Mononuclear cell (primary cell): ENCODE data around the gene TTC3. TPM values are rescaled to one million over a fixed set of nuclear protein-coding genes. Genes with fewer than 3 reads are reported as not detected.
"Not testable (repeated sequence)": the region's sequence is repeated elsewhere in the genome, so short reads cannot be mapped to it uniquely, and the experiment has no call there.

ENCODE experiments used
- H3K27me3 ChIP-seq: 2 replicates; pipeline ENCODE4 v1.6.0; 2011; ENCODE audit warnings: low read length, control low read depth; ENCODE audit not compliant: insufficient read depth
- H3K4me1 ChIP-seq: 2 replicates; pipeline ENCODE4 v1.5.1; 2011; ENCODE audit warnings: mild to moderate bottlenecking, low read length, control low read depth; ENCODE audit not compliant: insufficient read depth
- H3K4me3 ChIP-seq: 2 replicates; pipeline ENCODE4 v1.5.1; 2011; ENCODE audit warnings: mild to moderate bottlenecking, low read length, moderate library complexity
- H3K9me3 ChIP-seq: 2 replicates; pipeline ENCODE4 v1.5.1; 2011; ENCODE audit warnings: low read depth, mild to moderate bottlenecking, control low read depth, low read length
- total RNA-seq: library from RNA; depleted of rRNA; stranded (reverse); fragments of >200 nt; gene quantifications from one replicate; pipeline ENCODE4 v1.2.3, GENCODE V29; 2012

The TTC3 gene
- total RNA-seq, 1 donor, result 165 TPM

DNA sequence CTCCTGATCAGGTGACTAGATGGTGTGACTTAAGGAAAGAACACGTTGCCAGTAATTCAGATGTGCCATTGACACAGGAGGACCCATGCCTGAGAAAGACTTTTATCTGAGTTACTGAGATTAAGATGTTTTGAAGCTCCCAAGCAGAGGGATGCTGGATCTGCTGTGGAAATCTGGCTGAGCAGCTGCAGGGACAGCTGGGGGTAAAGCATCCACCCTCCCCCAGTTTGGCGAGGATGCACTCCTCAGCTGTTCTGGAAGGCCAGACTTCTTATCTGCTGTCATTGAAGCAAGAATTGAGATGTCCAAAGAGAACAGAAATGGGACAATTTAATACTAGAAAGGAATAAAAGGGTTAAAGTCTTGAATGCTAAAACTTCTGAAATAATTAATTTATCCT, 25.7 kb downstream of the TTC3 start:
- Histone ChIP-seq H3K4me3 (no peak overlapping the region), H3K9me3 (no peaks in the 10 kb centered on the region), H3K4me1 (no peaks in the 10 kb centered on the region), H3K27me3 (no peaks in the 10 kb centered on the region)

DNA sequence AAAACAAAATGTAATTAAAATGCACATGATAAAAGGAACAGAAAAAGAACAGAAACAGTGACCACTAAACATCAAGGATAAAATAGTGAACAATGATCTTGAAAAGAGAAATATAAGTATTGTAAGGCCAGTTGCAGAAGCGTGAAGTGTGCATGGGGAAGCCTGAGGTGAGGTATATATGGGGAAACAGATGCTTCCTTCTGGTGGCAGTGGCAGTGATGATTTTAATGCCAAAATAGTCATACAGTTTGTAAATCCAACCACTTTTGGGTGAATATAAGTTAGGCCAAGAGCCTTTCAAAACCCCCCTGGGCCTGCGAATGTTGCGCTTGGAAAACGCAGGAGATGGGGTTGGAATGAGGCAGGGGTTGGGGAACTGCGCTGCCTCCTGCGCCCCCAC, 27.3 kb downstream of the TTC3 start:
- H3K27me3 ChIP-seq, result no peaks in the 10 kb centered on the region
- no peaks in the 10 kb centered on the region for H3K4me1 ChIP-seq
- H3K4me3 ChIP-seq, result no peak overlapping the region
- no peaks in the 10 kb centered on the region for H3K9me3 ChIP-seq

DNA sequence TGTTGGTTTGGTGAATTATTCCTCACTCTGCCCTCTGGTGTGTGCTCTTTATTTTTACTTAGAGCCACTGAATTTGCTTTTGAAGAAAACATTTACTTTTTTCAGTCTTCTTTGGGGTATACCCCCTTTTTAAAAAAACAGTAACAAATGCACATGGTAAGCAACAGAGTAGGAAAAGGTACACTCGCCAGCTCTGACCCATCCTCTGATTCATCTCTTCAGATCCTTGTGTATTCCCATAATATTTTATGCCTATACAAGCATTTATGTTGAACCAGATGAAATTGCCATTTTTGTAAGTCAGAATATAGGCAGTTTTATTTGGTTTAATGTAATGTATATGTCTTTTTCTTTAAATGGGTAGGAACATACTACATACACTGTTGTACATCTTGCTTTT, 28.3 kb downstream of the TTC3 start:
- Histone ChIP-seq H3K27me3 (no peaks in the 10 kb centered on the region), H3K4me1 (no peaks in the 10 kb centered on the region)

DNA sequence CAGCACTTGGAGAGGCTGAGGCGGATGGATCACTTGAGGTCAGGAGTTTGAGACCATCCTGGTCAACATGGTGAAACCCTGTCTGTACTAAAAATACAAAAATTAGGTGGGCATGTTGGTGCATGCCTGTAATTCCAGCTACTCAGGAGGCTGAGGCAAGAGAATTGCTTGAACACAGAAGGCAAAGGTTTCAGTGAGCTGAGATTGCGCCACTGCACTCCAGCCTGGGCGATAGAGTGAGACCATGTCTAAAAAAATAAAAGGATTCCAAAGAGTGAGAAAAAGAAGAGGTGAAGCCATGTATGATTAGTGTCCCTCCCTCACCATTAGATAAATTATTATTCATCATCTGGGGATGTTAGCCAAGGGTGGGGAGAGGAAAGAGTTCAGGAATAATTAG, 29.7 kb downstream of the TTC3 start:
- not testable (repeated sequence) for H3K4me3 ChIP-seq, H3K4me1 ChIP-seq, H3K27me3 ChIP-seq, H3K9me3 ChIP-seq

More for the DNA sequence above, 28.3 kb downstream of the TTC3 start:
- no peak overlapping the region for H3K4me3 ChIP-seq
- H3K9me3 ChIP-seq, result no peaks in the 10 kb centered on the region

DNA sequence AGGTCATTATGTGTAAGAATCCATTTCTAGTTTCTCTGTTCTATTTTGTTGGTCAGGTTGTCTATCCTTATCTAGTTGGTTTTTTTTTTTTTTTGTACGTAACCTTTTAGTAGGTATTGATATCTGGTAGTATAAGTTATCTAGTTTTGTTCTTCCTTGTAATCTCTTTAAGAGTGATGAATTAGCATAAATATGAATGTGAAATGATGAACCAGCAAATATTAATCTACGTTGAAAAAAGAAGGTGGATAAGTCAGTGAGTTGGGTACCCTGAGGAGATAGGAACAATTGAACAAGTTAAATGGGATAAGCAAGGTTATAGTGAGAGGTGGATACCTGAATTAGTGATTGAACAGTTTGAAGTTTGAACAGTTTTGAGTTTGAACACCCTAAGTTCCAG, 33.9 kb downstream of the TTC3 start:
- Histone ChIP-seq H3K4me1 (no peaks in the 10 kb centered on the region), H3K9me3 (no peaks in the 10 kb centered on the region), H3K4me3 (no peak overlapping the region), H3K27me3 (no peaks in the 10 kb centered on the region)

DNA sequence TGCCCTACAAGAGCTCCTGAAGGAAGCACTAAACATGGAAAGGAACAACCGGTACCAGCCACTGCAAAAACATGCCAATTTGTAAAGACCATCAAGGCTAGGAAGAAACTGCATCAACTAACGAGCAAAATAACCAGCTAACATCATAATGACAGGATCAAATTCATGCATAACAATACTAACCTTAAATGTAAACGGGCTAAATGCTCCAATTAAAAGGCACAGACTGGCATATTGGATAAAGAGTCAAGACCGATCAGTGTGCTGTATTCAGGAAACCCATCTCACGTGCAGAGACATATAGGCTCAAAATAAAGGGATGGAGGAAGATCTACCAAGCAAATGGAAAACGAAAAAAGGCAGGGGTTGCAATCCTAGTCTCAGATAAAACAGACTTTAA, 38.0 kb downstream of the TTC3 start:
- not testable (repeated sequence) for H3K9me3 ChIP-seq, H3K27me3 ChIP-seq, H3K4me3 ChIP-seq, H3K4me1 ChIP-seq

DNA sequence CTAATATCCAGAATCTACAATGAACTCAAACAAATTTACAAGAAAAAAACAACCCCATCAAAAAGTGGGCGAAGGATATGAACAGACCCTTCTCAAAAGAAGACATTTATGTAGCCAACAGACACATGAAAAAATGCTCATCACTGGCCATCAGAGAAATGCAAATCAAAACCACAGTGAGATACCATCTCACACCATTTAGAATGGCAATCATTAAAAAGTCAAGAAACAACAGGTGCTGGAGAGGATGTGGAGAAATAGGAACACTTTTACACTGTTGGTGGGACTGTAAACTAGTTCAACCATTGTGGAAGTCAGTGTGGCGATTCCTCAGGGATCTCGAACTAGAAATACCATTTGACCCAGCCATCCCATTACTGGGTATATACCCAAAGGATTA, 41.2 kb downstream of the TTC3 start:
- H3K9me3 ChIP-seq, H3K4me1 ChIP-seq, H3K27me3 ChIP-seq, H3K4me3 ChIP-seq: not testable (repeated sequence)

DNA sequence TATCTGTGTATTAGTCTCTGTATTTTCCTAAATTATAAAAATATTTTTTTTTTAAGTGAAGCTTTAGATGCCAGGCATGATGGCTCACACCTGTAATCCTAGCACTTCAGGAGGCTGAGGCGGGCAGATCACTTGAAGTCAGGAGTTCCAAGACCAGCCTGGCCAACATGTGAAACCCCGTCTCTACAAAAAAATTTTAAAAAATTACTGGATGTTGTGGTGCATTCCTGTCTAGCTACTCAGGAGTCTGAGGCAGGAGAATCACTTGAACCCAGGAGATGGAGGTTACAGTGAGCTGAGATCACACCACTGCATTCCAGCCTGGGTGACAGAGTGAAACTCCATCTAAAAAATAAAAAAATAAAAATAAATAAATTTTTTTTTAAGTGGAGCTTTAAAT, 43.4 kb downstream of the TTC3 start:
- not testable (repeated sequence) for H3K27me3 ChIP-seq, H3K4me3 ChIP-seq, H3K4me1 ChIP-seq, H3K9me3 ChIP-seq

DNA sequence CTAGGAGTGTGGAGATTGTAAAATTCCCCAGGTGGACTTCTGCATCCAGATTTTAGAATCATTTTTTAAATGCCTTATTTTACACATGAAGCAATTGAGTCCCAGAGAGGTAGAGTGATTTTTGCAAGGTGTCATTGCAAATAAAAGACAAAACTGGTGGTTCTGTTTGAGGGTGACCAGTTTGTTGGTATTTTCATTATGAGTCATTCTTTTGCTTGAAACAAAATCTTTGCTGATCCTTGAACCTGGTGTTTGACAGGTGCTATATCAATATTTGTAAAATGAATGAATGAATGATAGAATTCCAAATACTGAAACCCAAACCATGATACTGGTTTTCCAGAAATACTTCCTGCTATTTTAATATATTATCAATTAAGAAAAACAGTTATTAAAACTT, 44.1 kb downstream of the TTC3 start:
- no peak overlapping the region for H3K4me3 ChIP-seq
- no peaks in the 10 kb centered on the region for H3K4me1 ChIP-seq
- H3K9me3 ChIP-seq, result no peaks in the 10 kb centered on the region
- no peaks in the 10 kb centered on the region for H3K27me3 ChIP-seq

DNA sequence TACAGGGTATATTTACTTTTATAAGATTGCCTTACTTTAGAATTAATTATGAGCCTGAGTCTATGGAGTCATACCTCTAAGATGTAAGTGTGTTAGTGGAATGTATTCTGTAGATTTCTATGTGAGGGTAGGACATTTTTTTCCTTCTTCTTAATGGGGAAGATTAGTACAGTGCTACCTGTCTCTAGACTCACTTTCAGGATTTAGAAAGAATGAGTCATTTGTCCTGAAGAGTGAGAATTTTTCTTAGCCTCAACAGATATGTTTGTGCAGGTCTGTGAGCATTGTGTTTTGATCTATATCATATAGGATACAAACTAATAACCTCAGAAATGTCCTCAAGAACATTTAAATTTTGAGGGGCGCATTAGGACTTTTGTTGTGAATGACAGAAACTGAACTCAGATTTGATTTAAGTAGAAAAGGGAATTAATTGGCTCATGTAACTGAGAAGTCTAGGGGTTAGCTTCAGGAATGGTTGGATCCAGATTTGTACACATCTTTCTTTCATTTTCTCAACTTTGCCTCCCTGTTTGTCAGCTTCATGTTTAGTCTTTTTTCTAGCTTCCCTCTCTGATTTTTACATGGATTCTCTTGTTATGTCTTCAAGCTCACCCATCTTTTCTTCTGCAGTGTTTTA, 45.3 kb downstream of the TTC3 start:
- H3K9me3 ChIP-seq, result no peaks in the 10 kb centered on the region
- H3K4me3 ChIP-seq, result no peak overlapping the region
- no peaks in the 10 kb centered on the region for H3K4me1 ChIP-seq
- H3K27me3 ChIP-seq, result no peaks in the 10 kb centered on the region

DNA sequence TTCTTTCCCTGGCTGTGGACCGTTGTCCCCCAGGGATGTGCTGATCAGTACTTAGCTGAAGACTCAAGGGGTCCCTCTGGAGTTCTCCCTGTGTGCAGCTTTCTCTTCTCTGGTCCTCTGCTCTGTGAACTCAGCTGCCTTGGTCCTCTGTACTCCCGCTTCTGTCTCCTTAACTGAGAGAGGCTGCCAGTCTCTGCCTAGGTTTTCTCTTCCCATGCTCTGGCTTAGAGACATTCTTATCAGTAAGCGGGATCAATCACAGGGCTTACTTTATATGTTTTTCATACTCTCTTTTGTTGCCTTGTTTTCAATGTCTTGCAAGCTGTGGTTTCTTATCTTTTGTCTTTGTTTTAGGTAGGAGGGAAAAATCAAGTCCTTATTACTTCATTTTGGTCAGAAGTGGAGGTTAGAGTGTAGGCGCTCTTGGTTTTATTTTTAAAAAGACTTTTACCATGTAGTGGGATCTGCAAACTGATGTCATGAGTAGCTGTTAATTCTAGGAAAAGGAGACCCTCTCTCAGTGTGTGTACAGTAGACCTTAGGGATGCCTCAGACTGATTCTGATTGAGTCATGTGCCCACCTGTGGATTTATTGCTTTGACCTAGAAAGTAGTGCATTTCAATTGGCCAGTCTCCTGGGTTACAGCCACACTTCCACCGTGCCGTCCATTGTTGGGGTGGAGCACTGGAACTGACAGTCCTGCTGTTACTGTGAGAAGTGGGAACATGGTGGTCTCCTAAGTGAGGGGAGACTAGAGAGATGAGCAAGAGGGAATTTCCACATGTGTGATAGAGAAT, 46.6 kb downstream of the TTC3 start:
- no peaks in the 10 kb centered on the region for H3K9me3 ChIP-seq
- H3K27me3 ChIP-seq, result no peaks in the 10 kb centered on the region
- no peaks in the 10 kb centered on the region for H3K4me1 ChIP-seq
- H3K4me3 ChIP-seq, result no peak overlapping the region

DNA sequence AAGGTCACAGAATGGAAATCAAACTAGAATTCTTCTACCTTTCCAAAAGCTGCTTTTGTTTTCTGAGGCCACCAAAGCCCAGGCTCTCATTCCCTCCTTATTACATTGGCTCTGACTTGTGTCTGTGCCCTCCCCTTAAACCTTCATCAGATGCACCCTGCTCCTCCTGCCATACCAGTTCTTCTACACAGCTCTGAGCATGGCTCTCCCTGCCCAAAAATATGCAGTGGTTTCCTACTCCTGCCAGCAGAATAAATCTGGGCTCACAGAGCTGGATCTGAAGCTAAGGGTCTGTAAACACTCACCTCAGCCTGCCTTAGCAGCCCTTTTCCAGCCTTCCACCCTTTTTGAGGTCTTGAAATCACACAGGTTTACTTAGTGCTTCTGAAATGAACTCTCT, 55.0 kb downstream of the TTC3 start:
- Histone ChIP-seq H3K9me3 (no peaks in the 10 kb centered on the region), H3K4me1 (no peaks in the 10 kb centered on the region), H3K27me3 (no peaks in the 10 kb centered on the region), H3K4me3 (no peak overlapping the region)

DNA sequence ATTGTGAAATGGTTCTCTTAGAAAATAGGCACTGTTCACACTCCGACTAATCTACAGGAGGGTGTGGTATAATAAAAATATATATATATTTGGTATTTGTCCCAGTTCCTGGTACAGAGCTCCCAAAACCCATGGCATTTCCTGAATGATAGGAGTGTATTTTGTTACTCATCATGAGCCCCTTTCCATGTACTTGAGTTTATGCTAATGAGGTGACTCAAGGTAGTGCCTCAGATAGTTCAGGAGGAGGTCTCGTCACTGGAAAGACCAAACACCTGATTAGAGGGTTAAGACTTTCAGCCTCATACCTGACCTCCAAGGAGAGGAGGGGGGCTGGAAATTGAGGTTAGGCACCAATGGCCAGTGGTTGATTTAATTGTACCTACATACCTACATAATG, 57.9 kb downstream of the TTC3 start:
- Histone ChIP-seq H3K4me3 (no peak overlapping the region), H3K9me3 (no peaks in the 10 kb centered on the region), H3K4me1 (no peaks in the 10 kb centered on the region), H3K27me3 (no peaks in the 10 kb centered on the region)

DNA sequence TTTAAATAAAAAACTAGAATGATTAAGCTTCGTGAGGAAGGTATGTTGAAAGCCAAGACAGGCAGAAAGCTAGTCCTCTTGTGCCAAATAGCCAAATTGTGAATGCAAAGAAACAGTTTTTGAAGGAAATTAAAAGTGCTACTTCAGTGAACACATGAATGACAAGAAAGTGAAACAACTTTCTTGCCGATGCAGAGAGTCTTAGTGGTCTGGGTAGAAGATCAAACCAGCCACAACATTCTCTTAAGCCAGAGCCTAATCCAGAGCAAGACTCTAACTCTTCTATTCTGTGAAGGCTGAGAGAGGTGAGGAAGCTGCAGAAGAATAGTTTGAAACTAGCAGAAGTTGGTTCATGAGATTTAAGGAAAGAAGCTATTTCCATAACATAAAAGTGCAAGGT, 63.2 kb downstream of the TTC3 start:
- Histone ChIP-seq H3K4me3 (no peak overlapping the region), H3K9me3 (no peaks in the 10 kb centered on the region), H3K27me3 (no peaks in the 10 kb centered on the region), H3K4me1 (no peaks in the 10 kb centered on the region)

DNA sequence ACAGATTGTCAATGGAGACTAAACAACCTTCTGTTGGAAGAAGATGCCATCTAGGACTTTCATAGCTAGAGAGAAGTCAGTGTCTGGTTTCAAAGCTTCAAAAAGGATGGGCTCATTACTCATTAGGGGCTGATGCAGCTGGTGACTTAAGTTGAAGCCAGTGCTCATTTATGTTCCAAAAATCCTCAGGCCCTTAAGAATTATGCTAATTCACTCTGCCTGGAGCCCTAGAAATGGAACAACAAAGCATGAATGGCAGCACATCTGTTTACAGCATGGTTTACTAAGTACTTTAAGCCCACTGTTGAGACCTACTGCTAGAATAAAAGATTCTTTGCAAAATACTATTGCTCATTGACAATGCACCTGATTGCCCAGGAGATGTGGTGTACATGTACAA, 63.7 kb downstream of the TTC3 start:
- H3K4me1 ChIP-seq, result no peaks in the 10 kb centered on the region
- H3K9me3 ChIP-seq, result no peaks in the 10 kb centered on the region
- H3K4me3 ChIP-seq, result no peak overlapping the region
- no peaks in the 10 kb centered on the region for H3K27me3 ChIP-seq

DNA sequence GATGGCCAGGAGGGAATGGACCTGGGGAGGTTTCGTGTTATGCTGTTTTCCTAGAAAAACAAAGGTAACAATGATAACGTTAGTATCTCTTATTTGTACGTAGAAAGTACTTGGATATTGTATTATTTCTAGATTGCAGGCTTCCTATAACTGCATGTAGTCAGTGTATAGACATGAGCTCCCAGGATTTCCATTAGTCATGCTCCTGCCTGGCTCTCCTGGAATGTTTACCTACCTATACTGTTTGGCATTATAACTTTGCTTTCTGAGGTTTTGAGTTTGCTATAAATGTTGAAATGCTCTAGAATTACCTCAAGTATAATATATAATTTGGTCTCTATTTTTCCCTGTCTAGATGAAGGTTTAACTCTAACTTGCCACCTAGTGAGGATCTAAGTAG, 66.1 kb downstream of the TTC3 start:
- H3K27me3 ChIP-seq, result no peaks in the 10 kb centered on the region
- H3K4me1 ChIP-seq, result no peaks in the 10 kb centered on the region
- no peaks in the 10 kb centered on the region for H3K9me3 ChIP-seq
- H3K4me3 ChIP-seq, result no peak overlapping the region
